GM18951 (cell line): ENCODE data around the gene SEL1L.

Experiments
- POLR2A ChIP-seq: IDR thresholded peaks from 4 replicates; pipeline ENCODE4 v1.6.1; 2011; ENCODE audit warnings: mild to moderate bottlenecking; ENCODE audit not compliant: insufficient read length, insufficient read depth; ENCODE audit errors: extremely low read depth
- in situ Hi-C: fragments of 300-500 bp; cut with MboI; formaldehyde crosslinking; loops from one replicate; pipeline ENCODE4 v1.12.0; 2022; ENCODE audit warnings: low sequenced_read_pairs, mixed read lengths, inconsistent platforms; ENCODE audit not compliant: unreplicated experiment

SEL1L gene

DNA sequence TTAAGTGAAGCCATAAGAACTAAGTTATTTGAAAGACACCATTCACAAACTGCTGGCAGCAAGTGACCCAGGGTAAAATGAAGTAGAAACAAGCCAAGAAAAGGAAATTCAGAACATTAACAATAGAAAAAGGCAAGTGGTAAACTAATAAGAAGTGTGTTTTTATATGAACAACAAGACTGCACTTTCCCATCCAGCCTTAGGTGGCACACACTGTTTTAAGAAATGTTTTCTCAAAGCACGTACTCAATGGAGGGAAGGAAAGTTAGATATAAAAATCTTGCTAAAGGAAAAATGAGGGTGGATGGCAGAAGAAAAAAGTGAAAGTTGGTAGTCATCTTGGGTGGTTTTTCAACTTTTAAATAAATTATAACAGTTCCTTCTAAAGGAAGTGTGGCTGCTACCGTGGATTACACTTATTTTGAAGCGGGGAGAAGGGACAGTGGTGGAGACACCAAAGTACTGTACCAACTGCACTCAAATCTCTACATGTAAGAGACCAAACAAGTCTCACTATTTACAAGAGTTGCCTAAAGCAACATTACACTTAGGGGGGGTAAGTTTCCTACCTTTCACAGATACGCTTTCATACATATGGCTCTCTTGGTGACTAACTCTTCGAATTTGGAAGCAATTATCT, 58.8 kb downstream of the SEL1L start:
- in situ Hi-C loops: loop anchor here (25.0 kb wide), 1 partner anchor 488 kb away; no protein-coding TSS in a partner anchor
- no peak for TF ChIP-seq POLR2A

DNA sequence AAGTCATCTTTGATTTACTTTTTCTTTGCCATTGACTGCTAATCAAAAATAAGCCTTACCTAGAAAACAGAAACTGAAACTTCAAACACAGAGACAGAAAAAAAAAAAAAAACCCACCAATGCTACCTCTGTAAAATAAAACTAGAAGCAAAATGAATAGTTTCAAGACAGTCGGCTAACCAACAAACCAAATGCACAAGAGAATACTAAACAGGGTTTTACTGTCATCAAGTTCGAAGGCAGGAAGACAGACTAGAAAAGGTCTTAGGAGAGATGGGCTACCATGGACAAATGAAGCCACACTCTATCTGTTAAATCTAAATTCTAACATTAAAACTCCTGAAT, 59.5 kb downstream of the SEL1L start:
- TF ChIP-seq POLR2A: no peak
- in situ Hi-C loops: loop anchor here (25.0 kb wide), 1 partner anchor 487 kb away; no protein-coding TSS in a partner anchor

GRCh38 chr14:81473456-81474147, 60.1 kb downstream of the SEL1L start:
- no peak for TF ChIP-seq POLR2A
- in situ Hi-C loops: loop anchor here (25.0 kb wide), 1 partner anchor 486 kb away; no protein-coding TSS in a partner anchor

DNA sequence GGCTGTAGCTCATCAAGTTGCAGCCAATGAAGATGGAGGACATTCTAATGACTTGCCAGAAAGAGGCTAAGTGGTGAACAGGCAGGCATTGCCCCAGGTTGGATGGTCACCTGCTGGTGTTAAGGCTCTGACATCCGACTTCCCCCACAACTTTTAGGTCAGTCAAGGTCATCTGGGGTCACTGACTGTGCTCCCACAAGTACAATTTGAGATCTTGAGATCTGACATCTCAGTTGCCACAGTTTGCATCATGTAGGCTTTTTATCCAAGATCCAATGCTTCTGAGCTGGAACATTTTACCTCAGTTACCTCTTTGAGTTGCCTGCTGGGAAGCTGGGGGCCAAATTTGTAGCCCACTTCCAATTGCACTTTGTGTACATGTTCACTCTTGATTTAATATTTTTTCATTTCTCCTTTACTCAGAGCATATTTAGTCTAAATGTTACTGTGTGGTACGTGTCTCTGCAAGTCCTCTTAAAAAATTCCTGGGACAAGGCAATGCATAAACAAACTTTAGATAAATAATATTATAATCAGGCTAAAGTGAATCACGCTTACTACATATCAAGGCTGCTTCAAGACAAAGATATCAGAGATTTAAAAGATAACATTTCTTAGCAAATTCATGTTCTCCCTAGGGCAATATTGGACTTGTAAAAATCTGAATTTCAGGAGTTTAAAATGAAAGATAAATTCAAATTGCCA, 61.4 kb downstream of the SEL1L start:
- no peak for TF ChIP-seq POLR2A
- in situ Hi-C loops: loop anchor here (25.0 kb wide), 1 partner anchor 485 kb away; no protein-coding TSS in a partner anchor

- TF ChIP-seq POLR2A: no peak
- in situ Hi-C loops: loop anchor here (25.0 kb wide), 1 partner anchor 484 kb away; no protein-coding TSS in a partner anchor
Observed at GRCh38 chr14:81471062-81471461, 62.6 kb downstream of the SEL1L start.

DNA sequence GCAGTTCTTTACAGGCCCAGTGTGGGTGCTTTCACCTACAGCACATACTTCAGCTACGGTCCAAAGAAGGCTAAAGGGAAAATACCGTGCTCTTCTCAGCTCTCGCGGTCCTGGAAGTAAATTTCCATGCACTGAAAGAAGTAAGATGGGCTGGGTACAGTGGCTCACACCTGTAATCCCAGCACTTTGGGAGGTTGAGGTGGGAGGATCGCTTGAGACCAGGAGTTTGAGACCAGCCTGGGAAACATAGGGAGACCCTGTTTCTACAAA, 63.2 kb downstream of the SEL1L start:
- in situ Hi-C loops: loop anchor here (25.0 kb wide), 1 partner anchor 483 kb away; no protein-coding TSS in a partner anchor

DNA sequence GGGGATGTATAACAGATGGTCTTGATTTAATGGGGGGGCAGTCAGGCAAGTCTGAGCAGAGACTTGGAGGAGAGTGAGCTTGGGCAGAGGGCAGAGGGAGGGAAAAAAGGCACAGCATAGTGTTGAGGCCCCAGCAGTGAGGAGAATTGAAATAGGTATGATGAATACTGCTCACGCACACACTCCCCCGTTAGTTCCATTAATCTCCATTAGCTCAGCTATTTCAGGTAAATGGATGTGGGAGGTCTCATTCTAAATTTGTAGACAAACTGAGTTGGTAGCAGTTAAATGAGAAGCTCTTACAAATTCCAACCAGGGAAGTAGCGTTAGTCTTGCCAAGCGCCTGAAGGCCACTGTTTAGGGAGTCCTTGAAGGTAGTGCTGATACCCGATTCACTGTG, 66.8 kb downstream of the SEL1L start:
- in situ Hi-C loops: loop anchor here (25.0 kb wide), 1 partner anchor 480 kb away; no protein-coding TSS in a partner anchor
- TF ChIP-seq POLR2A: no peak

GRCh38 chr14:81465507-81466228, 68.0 kb downstream of the SEL1L start:
- in situ Hi-C loops: loop anchor here (25.0 kb wide), 1 partner anchor 478 kb away; no protein-coding TSS in a partner anchor
- no peak for TF ChIP-seq POLR2A

- in situ Hi-C loops: loop anchor here (25.0 kb wide), 1 partner anchor 478 kb away; no protein-coding TSS in a partner anchor
Observed at GRCh38 chr14:81465003-81465392, 68.7 kb downstream of the SEL1L start.

DNA sequence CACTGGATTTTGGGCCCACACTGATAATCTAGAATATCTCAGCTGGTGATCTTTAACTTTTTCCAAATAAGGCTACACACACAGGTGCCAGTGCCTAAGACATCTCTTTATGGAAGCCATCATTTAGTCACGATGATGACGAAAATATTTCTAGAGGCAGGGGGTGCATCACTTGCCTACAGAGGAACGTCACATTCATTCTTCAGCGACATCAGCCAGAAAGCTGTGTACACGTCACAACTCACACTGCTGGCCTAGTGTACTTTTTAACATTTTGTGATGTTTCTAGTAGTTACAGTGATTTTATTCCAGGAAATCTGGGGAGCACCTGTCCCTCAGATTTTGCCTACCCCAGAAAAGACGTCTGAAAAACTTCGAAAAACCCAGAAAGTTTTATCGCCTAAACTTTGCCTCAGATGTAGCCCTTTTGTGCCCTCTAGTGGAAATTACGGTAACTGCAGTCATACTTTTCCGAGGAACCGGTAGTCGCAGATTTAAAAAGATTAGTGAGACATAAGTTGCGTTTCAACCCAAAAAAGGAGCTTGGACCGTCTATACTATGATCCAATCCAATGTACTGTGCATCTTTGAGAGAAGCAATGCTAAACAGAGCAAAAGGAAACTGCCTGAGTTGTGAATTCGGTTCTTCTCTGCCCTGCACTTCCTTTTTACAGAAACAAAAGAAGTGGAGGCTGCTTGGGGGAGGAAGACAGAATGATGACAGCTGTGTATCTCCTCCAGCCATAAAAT, 69.2 kb downstream of the SEL1L start:
- in situ Hi-C loops: loop anchor here (5.0 to 25.0 kb wide), 2 partner anchors 187 to 477 kb away; no protein-coding TSS in a partner anchor
- no peak for TF ChIP-seq POLR2A

- in situ Hi-C loops: loop anchor here (5.0 to 25.0 kb wide), 2 partner anchors 185 to 475 kb away; no protein-coding TSS in a partner anchor
Observed at GRCh38 chr14:81462356-81462755, 71.3 kb downstream of the SEL1L start.

- in situ Hi-C loops: loop anchor here (5.0 to 25.0 kb wide), 2 partner anchors 183 to 473 kb away; no protein-coding TSS in a partner anchor
- TF ChIP-seq POLR2A: no peak
Observed at GRCh38 chr14:81459912-81460311, 73.7 kb downstream of the SEL1L start.
